Ishikawa (cell line): ENCODE measurements around the gene SEMA3G.

Source experiments
- CEBPB ChIP-seq: IDR thresholded peaks from 2 replicates; pipeline ENCODE4 v1.6.1; 2012
- CREB1 ChIP-seq: IDR thresholded peaks from 2 replicates; pipeline ENCODE4 v1.6.1; 2012; ENCODE audit warnings: low read depth
- EGR1 ChIP-seq: IDR thresholded peaks from 2 replicates; pipeline ENCODE4 v1.6.1; 2012
- EP300 ChIP-seq: IDR thresholded peaks from 2 replicates; pipeline ENCODE4 v1.6.1; 2012; ENCODE audit warnings: borderline replicate concordance
- NFIC ChIP-seq: IDR thresholded peaks from 2 replicates; pipeline ENCODE4 v1.6.1; 2012
- TAF1 ChIP-seq: IDR thresholded peaks from 2 replicates; pipeline ENCODE4 v1.6.1; 2012; ENCODE audit warnings: low read depth, mild to moderate bottlenecking
- TEAD4 ChIP-seq: IDR thresholded peaks from 2 replicates; pipeline ENCODE4 v1.6.1; 2012
- YY1 ChIP-seq: IDR thresholded peaks from 2 replicates; pipeline ENCODE4 v1.6.1; 2012; ENCODE audit warnings: low read depth
- TF ChIP-seq, protein P1 (sequence below): IDR thresholded peaks from 2 replicates; pipeline ENCODE4 v1.6.1; 2012; ENCODE audit warnings: low read depth, mild to moderate bottlenecking
- TF ChIP-seq, protein P2 (sequence below): IDR thresholded peaks from 2 replicates; pipeline ENCODE4 v1.6.1; 2012

DNA sequence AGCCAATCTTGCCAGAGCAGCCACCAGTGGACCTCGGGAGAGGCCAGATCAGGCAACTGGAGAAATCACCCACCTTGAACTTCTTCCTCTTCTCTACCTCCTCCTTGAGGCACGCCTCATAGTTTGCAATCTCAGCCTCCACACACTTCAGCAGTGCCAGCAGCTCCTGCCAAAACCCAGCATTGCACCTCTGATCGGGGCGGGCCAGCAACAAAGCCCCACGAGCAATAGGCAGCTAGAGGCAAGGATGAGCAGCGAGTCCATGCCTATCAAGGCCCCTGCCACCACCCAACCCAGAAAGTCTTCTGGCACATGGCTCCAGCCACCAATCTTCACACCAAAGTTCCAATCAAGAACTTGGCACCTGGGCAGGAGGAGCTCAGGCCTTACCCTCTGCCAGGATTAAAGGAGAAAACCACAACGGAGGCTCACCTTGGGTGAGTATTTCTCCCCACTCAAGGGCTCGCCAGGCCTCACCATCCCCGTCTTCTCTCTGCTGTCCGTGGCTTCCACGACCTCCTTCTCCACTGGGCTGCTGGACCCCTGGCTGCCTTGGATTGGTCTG, 42.1 kb downstream of the SEMA3G start:
- TF ChIP-seq TAF1 (no peak), EGR1 (no peak), CEBPB (no peak), CREB1 (no peak), EP300 (no peak), NFIC (no peak), YY1 (no peak), TEAD4 (no peak)
- TF ChIP-seq, protein P1, sequence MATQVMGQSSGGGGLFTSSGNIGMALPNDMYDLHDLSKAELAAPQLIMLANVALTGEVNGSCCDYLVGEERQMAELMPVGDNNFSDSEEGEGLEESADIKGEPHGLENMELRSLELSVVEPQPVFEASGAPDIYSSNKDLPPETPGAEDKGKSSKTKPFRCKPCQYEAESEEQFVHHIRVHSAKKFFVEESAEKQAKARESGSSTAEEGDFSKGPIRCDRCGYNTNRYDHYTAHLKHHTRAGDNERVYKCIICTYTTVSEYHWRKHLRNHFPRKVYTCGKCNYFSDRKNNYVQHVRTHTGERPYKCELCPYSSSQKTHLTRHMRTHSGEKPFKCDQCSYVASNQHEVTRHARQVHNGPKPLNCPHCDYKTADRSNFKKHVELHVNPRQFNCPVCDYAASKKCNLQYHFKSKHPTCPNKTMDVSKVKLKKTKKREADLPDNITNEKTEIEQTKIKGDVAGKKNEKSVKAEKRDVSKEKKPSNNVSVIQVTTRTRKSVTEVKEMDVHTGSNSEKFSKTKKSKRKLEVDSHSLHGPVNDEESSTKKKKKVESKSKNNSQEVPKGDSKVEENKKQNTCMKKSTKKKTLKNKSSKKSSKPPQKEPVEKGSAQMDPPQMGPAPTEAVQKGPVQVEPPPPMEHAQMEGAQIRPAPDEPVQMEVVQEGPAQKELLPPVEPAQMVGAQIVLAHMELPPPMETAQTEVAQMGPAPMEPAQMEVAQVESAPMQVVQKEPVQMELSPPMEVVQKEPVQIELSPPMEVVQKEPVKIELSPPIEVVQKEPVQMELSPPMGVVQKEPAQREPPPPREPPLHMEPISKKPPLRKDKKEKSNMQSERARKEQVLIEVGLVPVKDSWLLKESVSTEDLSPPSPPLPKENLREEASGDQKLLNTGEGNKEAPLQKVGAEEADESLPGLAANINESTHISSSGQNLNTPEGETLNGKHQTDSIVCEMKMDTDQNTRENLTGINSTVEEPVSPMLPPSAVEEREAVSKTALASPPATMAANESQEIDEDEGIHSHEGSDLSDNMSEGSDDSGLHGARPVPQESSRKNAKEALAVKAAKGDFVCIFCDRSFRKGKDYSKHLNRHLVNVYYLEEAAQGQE = no peak
- TF ChIP-seq, protein P2, sequence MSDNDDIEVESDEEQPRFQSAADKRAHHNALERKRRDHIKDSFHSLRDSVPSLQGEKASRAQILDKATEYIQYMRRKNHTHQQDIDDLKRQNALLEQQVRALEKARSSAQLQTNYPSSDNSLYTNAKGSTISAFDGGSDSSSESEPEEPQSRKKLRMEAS = no peak
